Measurements from ENCODE around the gene RDH14. TPM values are rescaled to one million over a fixed set of nuclear protein-coding genes. Genes with fewer than 3 reads are reported as not detected.

RDH14 gene
- polyA plus RNA-seq, 4 donors: 9.7 to 31.6 (median 18.0) TPM

DNA sequence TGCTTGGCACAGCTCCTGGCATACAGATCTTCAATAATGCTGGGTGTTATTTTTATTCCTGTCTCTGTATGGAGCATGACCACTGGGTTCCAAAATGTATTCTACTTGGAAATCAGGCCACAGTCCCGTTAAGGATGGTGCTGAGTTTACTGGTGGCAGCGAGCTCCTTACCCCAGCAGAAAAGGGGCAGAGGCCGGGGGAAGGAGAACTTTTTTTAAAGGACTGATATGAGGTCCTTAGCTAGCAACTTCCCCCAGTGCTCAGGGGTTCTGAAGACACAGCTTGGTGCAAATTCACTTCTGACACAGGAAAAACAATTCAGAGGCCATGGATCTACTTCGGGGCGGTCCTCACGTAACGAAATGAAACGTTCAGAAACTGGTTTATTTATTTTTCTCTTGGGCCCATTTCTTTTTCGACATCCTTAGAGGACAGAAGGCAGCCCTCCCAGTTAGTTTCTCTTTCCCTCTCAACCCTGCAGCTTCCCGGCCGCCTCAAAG lies 872 bp downstream of the RDH14 start:
- peak overlapping the region; percentile 93 to 100 (median 97) for H3K27ac ChIP-seq (ENCODE audit: low read depth in 1 of 3, low read length in 2 of 3)
- FAIRE-seq (no peak), DNase-seq (no peak)
- H3K4me1 ChIP-seq (ENCODE audit: control insufficient read depth in 3 of 3, insufficient read depth in 2 of 3, low read depth in 1 of 3, low read length in 2 of 3): peaks cover 6 to 16% (median 7%) of the 10 kb centered on the region in 3 donors
- H3K27me3 ChIP-seq (ENCODE audit: control insufficient read depth in 3 of 3, insufficient read depth in 3 of 3, low read length in 3 of 3): no peaks in the 10 kb centered on the region
- peaks cover 2 to 4% (median 4%) of the 10 kb centered on the region in 3 donors for H3K36me3 ChIP-seq (ENCODE audit: control insufficient read depth in 3 of 3, insufficient read depth in 2 of 3, low read depth in 1 of 3, low read length in 3 of 3)
- WGBS, 3 donors: 1 to 2% (median 1%) methylated on average over 11 of the region's 11 CpGs
- H3K9me3 ChIP-seq (ENCODE audit: control insufficient read depth in 2 of 2, insufficient read depth in 1 of 2, low read depth in 1 of 2, low read length in 1 of 2): peaks cover 3 to 4% of the 10 kb centered on the region in 2 donors
- peak overlapping the region; percentile 63 to 91 (median 83) for H3K4me3 ChIP-seq (ENCODE audit: low read depth in 1 of 3, low read length in 3 of 3)

DNA sequence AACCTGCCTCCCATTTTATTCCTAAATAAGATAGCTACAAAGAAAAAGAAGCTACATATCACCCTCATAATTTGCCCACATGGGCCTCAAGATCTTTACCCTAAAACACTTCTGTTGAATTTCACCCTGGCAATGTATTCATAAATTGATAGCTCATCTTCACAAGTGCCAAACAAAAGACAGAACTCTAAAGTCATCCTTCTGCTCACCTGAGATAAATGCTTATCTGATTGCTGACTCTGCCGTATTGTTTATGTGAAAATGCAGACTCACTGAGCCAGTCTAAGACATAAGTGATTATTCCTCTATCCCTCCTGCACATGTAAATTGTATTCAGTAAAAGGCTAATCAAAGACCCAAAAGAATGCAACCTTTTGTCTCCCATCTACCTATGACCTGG lies 2.0 kb downstream of the RDH14 start:
- Histone ChIP-seq H3K27me3 (ENCODE audit: control insufficient read depth in 3 of 3, insufficient read depth in 3 of 3, low read length in 3 of 3) (no peaks in the 10 kb centered on the region), H3K36me3 (ENCODE audit: control insufficient read depth in 3 of 3, insufficient read depth in 2 of 3, low read depth in 1 of 3, low read length in 3 of 3) (peaks cover 2 to 6% (median 6%) of the 10 kb centered on the region in 3 donors), H3K27ac (ENCODE audit: low read depth in 1 of 3, low read length in 2 of 3) (no peak overlapping the region), H3K4me3 (ENCODE audit: low read depth in 1 of 3, low read length in 3 of 3) (no peak overlapping the region), H3K9me3 (ENCODE audit: control insufficient read depth in 2 of 2, insufficient read depth in 1 of 2, low read depth in 1 of 2, low read length in 1 of 2) (no peaks in the 10 kb centered on the region), H3K4me1 (ENCODE audit: control insufficient read depth in 3 of 3, insufficient read depth in 2 of 3, low read depth in 1 of 3, low read length in 2 of 3) (peaks cover 6 to 16% (median 7%) of the 10 kb centered on the region in 3 donors)
- DNase-seq (peak in 1 of 2 donors; percentile 12), FAIRE-seq (no peak)
- WGBS, 3 donors: 23 to 74% (median 42%) methylated on average over 1 of the region's 1 CpG

DNA sequence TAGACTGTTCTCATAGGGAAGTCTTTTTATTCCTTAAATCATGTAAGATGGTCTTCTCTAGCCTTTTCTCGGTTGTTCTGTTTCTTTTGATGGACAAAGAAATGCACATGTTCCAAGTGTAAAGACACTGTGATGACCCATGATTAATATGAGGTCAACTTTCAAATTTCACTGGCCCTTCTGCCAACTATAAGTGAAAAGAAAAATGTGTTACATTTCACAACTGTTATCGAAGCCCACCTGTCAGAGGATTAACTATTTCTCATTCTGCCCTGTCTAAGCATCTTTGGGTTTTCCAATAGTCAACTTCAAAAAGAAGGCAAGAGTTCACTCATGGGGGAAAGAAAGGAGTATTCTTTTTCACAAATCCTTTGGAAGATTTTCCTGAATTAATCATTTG lies 3.3 kb downstream of the RDH14 start:
- no peak for FAIRE-seq
- no peaks in the 10 kb centered on the region for H3K9me3 ChIP-seq (ENCODE audit: control insufficient read depth in 2 of 2, insufficient read depth in 1 of 2, low read depth in 1 of 2, low read length in 1 of 2)
- 76 to 100% (median 96%) methylated on average over 2 of the region's 2 CpGs for WGBS, 3 donors
- peaks cover 2 to 6% (median 6%) of the 10 kb centered on the region in 3 donors for H3K36me3 ChIP-seq (ENCODE audit: control insufficient read depth in 3 of 3, insufficient read depth in 2 of 3, low read depth in 1 of 3, low read length in 3 of 3)
- H3K27ac ChIP-seq (ENCODE audit: low read depth in 1 of 3, low read length in 2 of 3): no peak overlapping the region
- DNase-seq: no peak
- H3K4me3 ChIP-seq (ENCODE audit: low read depth in 1 of 3, low read length in 3 of 3): no peak overlapping the region
- no peaks in the 10 kb centered on the region for H3K27me3 ChIP-seq (ENCODE audit: control insufficient read depth in 3 of 3, insufficient read depth in 3 of 3, low read length in 3 of 3)
- H3K4me1 ChIP-seq (ENCODE audit: control insufficient read depth in 3 of 3, insufficient read depth in 2 of 3, low read depth in 1 of 3, low read length in 2 of 3): peaks cover 6 to 16% (median 9%) of the 10 kb centered on the region in 3 donors

DNA sequence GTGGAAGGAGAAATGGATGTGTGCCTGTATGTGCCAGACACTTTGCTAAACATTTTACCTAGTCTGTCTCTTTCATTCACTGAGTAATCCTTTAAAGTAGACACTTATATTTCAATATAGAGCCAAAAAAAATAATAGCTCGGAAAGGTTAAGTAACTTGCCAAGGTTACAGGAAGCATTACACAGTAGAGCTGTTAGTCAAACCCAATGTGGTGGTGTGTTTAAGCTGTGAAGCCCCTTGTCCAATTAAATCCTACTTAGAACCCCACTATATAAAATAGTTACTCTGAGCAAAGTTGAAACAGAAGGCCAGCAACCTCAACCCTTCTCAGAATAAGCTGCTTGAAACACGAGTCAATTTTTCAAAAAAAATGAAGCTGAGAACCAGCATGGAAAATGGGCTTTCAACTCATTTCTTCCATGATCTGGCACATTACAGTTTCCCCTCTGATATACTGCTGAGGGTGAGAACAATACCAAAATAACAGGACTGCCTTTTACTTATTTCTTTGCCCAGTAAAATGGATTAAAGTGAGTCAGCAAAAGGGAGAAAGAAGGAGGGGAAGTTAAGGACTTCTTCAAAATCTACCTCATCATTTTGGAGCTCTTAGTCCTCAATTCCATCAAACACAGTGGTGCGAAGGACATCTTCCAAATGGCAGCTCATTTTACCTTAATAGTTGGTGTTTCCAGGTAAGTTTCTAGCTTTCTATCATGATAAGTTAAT lies 7.9 kb downstream of the RDH14 start:
- 82 to 90% (median 88%) methylated on average over 3 of the region's 3 CpGs for WGBS, 3 donors
- DNase-seq (no peak), FAIRE-seq (no peak)
- H3K27ac ChIP-seq (ENCODE audit: low read depth in 1 of 3, low read length in 2 of 3): no peak overlapping the region
- no peak overlapping the region for H3K4me3 ChIP-seq (ENCODE audit: low read depth in 1 of 3, low read length in 3 of 3)
- H3K27me3 ChIP-seq (ENCODE audit: control insufficient read depth in 3 of 3, insufficient read depth in 3 of 3, low read length in 3 of 3): no peaks in the 10 kb centered on the region
- H3K36me3 ChIP-seq (ENCODE audit: control insufficient read depth in 3 of 3, insufficient read depth in 2 of 3, low read depth in 1 of 3, low read length in 3 of 3): peaks cover 2 to 6% (median 6%) of the 10 kb centered on the region in 3 donors
- H3K9me3 ChIP-seq (ENCODE audit: control insufficient read depth in 2 of 2, insufficient read depth in 1 of 2, low read depth in 1 of 2, low read length in 1 of 2): no peaks in the 10 kb centered on the region
- peaks cover 0 to 2% (median 0%) of the 10 kb centered on the region in 3 donors for H3K4me1 ChIP-seq (ENCODE audit: control insufficient read depth in 3 of 3, insufficient read depth in 2 of 3, low read depth in 1 of 3, low read length in 2 of 3)

DNA sequence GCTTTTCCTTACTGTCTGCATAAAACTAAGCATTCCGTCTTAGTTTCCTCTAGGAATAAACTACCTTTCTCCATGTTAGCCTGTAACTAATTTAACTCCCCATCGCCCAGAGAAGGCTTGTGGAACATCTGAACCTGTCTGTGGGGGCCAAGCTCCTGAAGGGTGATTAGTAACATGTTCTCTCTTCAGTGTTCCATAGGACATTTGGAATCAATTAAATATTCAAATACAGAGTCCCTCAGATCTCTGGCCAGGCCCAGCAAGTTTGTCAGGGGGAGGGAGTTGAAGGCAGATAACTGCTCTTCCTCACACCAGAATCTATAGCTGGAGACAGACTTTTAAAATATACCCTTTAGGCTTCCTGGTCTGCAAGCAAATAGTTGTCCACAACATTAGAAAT lies 8.8 kb downstream of the RDH14 start:
- DNase-seq: no peak
- Histone ChIP-seq H3K4me1 (ENCODE audit: control insufficient read depth in 3 of 3, insufficient read depth in 2 of 3, low read depth in 1 of 3, low read length in 2 of 3) (peaks cover 0 to 2% (median 0%) of the 10 kb centered on the region in 3 donors), H3K36me3 (ENCODE audit: control insufficient read depth in 3 of 3, insufficient read depth in 2 of 3, low read depth in 1 of 3, low read length in 3 of 3) (peaks cover 2 to 6% (median 6%) of the 10 kb centered on the region in 3 donors), H3K27me3 (ENCODE audit: control insufficient read depth in 3 of 3, insufficient read depth in 3 of 3, low read length in 3 of 3) (no peaks in the 10 kb centered on the region), H3K4me3 (ENCODE audit: low read depth in 1 of 3, low read length in 3 of 3) (no peak overlapping the region), H3K27ac (ENCODE audit: low read depth in 1 of 3, low read length in 2 of 3) (no peak overlapping the region), H3K9me3 (ENCODE audit: control insufficient read depth in 2 of 2, insufficient read depth in 1 of 2, low read depth in 1 of 2, low read length in 1 of 2) (no peaks in the 10 kb centered on the region)
- FAIRE-seq: no peak
- 87 to 96% (median 92%) methylated on average over 2 of the region's 2 CpGs for WGBS, 3 donors

DNA sequence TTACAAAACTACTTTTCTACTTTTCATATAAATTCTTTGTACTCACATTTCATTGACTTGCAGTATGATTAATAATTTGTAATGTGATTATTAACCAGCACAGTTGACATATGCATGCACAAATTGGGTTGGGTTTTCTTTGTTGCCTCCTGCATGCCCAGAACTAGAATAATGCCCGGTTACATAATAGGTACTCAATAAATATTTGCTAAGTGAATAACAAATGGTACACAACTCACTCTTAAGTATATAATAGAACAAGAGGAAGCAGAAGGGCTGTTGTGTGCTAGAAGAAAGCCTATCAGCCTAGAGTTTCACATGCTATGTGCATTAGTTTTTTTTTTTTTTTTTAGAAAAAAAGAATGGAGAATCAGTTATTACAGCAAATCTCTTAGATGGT lies 9.3 kb downstream of the RDH14 start:
- FAIRE-seq (no peak), DNase-seq (no peak)
- 68 to 79% (median 75%) methylated on average over 1 of the region's 1 CpG for WGBS, 3 donors
- Histone ChIP-seq H3K36me3 (ENCODE audit: control insufficient read depth in 3 of 3, insufficient read depth in 2 of 3, low read depth in 1 of 3, low read length in 3 of 3) (peaks cover 2 to 6% (median 6%) of the 10 kb centered on the region in 3 donors), H3K4me1 (ENCODE audit: control insufficient read depth in 3 of 3, insufficient read depth in 2 of 3, low read depth in 1 of 3, low read length in 2 of 3) (peaks cover 0 to 2% (median 0%) of the 10 kb centered on the region in 3 donors), H3K4me3 (ENCODE audit: low read depth in 1 of 3, low read length in 3 of 3) (no peak overlapping the region), H3K9me3 (ENCODE audit: control insufficient read depth in 2 of 2, insufficient read depth in 1 of 2, low read depth in 1 of 2, low read length in 1 of 2) (no peaks in the 10 kb centered on the region), H3K27me3 (ENCODE audit: control insufficient read depth in 3 of 3, insufficient read depth in 3 of 3, low read length in 3 of 3) (no peaks in the 10 kb centered on the region), H3K27ac (ENCODE audit: low read depth in 1 of 3, low read length in 2 of 3) (no peak overlapping the region)

DNA sequence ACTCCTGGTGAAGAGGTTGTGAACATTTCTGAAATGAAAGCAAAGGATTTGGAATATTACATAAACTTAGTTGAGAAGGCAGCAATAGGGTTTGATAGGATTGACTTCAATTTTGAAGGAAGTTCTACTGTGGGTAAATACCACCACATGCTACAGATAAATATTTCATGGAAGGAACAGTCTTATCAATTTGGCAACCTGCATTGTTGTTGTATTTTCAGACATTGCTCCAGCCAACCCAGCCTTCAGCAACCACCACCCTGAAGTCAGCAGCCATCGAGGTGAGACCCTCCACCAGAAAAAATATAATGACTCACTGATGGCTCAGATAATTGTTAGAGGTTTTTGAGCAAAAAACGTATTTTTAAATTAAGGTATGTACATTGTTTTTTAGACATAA lies 10.0 kb downstream of the RDH14 start:
- Histone ChIP-seq H3K4me3 (ENCODE audit: low read depth in 1 of 3, low read length in 3 of 3) (no peak overlapping the region), H3K27me3 (ENCODE audit: control insufficient read depth in 3 of 3, insufficient read depth in 3 of 3, low read length in 3 of 3) (no peaks in the 10 kb centered on the region), H3K9me3 (ENCODE audit: control insufficient read depth in 2 of 2, insufficient read depth in 1 of 2, low read depth in 1 of 2, low read length in 1 of 2) (no peaks in the 10 kb centered on the region), H3K27ac (ENCODE audit: low read depth in 1 of 3, low read length in 2 of 3) (no peak overlapping the region), H3K4me1 (ENCODE audit: control insufficient read depth in 3 of 3, insufficient read depth in 2 of 3, low read depth in 1 of 3, low read length in 2 of 3) (peaks cover 0 to 2% (median 0%) of the 10 kb centered on the region in 3 donors), H3K36me3 (ENCODE audit: control insufficient read depth in 3 of 3, insufficient read depth in 2 of 3, low read depth in 1 of 3, low read length in 3 of 3) (peaks cover 2 to 6% (median 5%) of the 10 kb centered on the region in 3 donors)
- 75 to 86% (median 84%) methylated on average over 2 of the region's 2 CpGs for WGBS, 3 donors
- FAIRE-seq: no peak
- DNase-seq: no peak

DNA sequence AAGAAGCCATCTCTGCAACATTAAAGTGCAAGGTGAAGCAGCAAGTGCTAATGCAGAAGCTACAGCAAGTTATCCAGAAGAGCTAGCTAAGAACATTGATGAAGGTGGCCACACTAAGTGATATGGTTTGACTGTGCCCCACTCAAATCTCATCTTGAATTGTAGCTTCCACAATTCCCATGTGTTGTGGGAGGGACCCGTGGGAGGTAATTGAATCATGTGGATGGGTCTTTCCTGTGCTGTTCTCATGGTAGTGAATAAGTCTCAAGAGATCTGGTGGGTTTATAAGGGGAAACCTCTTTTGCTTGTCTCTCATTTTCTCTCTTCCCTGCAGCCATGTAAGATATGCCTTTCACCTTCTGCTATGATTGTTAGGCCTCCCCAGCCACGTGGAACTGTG lies 11.4 kb downstream of the RDH14 start:
- H3K36me3 ChIP-seq (ENCODE audit: control insufficient read depth in 3 of 3, insufficient read depth in 2 of 3, low read depth in 1 of 3, low read length in 3 of 3): no peaks in the 10 kb centered on the region
- H3K27me3 ChIP-seq (ENCODE audit: control insufficient read depth in 3 of 3, insufficient read depth in 3 of 3, low read length in 3 of 3): no peaks in the 10 kb centered on the region
- WGBS, 3 donors: 85 to 93% (median 87%) methylated on average over 2 of the region's 2 CpGs
- peaks cover 0 to 2% (median 0%) of the 10 kb centered on the region in 3 donors for H3K4me1 ChIP-seq (ENCODE audit: control insufficient read depth in 3 of 3, insufficient read depth in 2 of 3, low read depth in 1 of 3, low read length in 2 of 3)
- FAIRE-seq (no peak), DNase-seq (no peak)
- no peak overlapping the region for H3K4me3 ChIP-seq (ENCODE audit: low read depth in 1 of 3, low read length in 3 of 3)
- H3K27ac ChIP-seq (ENCODE audit: low read depth in 1 of 3, low read length in 2 of 3): no peak overlapping the region
- H3K9me3 ChIP-seq (ENCODE audit: control insufficient read depth in 2 of 2, insufficient read depth in 1 of 2, low read depth in 1 of 2, low read length in 1 of 2): no peaks in the 10 kb centered on the region

All from small intestine (tissue), 7 donors.